Measurements from ENCODE around the gene ZNF337.

GRCh38 chr20:25733903-25734302, 37.2 kb upstream of the ZNF337 start:
- TF ChIP-seq CEBPB (IDR thresholded peaks at IDR 0.05) (no peak), FOXM1 (IDR thresholded peaks at IDR 0.05; ENCODE audit: borderline replicate concordance, low read depth) (no peak), EGR1 (IDR thresholded peaks at IDR 0.05) (no peak), TAF1 (IDR thresholded peaks at IDR 0.05; ENCODE audit: low read depth) (no peak), EP300 (IDR thresholded peaks at IDR 0.05; ENCODE audit: borderline replicate concordance) (no peak), RAD21 (IDR thresholded peaks at IDR 0.05; ENCODE audit: low read depth) (no peak), TEAD4 (IDR thresholded peaks at IDR 0.05) (no peak), YY1 (IDR thresholded peaks at IDR 0.05; ENCODE audit: low read depth) (no peak), NFIC (IDR thresholded peaks at IDR 0.05) (no peak), TCF12 (IDR thresholded peaks at IDR 0.05; ENCODE audit: low read depth) (no peak)
- TF ChIP-seq, protein P1, sequence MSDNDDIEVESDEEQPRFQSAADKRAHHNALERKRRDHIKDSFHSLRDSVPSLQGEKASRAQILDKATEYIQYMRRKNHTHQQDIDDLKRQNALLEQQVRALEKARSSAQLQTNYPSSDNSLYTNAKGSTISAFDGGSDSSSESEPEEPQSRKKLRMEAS (IDR thresholded peaks at IDR 0.05): no peak
- TF ChIP-seq, protein P2, sequence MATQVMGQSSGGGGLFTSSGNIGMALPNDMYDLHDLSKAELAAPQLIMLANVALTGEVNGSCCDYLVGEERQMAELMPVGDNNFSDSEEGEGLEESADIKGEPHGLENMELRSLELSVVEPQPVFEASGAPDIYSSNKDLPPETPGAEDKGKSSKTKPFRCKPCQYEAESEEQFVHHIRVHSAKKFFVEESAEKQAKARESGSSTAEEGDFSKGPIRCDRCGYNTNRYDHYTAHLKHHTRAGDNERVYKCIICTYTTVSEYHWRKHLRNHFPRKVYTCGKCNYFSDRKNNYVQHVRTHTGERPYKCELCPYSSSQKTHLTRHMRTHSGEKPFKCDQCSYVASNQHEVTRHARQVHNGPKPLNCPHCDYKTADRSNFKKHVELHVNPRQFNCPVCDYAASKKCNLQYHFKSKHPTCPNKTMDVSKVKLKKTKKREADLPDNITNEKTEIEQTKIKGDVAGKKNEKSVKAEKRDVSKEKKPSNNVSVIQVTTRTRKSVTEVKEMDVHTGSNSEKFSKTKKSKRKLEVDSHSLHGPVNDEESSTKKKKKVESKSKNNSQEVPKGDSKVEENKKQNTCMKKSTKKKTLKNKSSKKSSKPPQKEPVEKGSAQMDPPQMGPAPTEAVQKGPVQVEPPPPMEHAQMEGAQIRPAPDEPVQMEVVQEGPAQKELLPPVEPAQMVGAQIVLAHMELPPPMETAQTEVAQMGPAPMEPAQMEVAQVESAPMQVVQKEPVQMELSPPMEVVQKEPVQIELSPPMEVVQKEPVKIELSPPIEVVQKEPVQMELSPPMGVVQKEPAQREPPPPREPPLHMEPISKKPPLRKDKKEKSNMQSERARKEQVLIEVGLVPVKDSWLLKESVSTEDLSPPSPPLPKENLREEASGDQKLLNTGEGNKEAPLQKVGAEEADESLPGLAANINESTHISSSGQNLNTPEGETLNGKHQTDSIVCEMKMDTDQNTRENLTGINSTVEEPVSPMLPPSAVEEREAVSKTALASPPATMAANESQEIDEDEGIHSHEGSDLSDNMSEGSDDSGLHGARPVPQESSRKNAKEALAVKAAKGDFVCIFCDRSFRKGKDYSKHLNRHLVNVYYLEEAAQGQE (IDR thresholded peaks at IDR 0.05; ENCODE audit: low read depth): no peak
- TF ChIP-seq, protein P3, sequence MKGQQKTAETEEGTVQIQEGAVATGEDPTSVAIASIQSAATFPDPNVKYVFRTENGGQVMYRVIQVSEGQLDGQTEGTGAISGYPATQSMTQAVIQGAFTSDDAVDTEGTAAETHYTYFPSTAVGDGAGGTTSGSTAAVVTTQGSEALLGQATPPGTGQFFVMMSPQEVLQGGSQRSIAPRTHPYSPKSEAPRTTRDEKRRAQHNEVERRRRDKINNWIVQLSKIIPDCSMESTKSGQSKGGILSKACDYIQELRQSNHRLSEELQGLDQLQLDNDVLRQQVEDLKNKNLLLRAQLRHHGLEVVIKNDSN (IDR thresholded peaks at IDR 0.05): no peak
